K562 (cell line): ENCODE results near the gene CD164. TPM values are rescaled to one million over a fixed set of nuclear protein-coding genes. Genes with fewer than 3 reads are reported as not detected.

Experiments used
- DDX20 ChIP-seq: fragments of 450-650 bp; IDR thresholded peaks from 2 replicates; pipeline ENCODE4 v1.6.1; 2016; ENCODE audit warnings: missing genetic modification characterization, low read depth, mild to moderate bottlenecking, missing compliant biosample characterization, moderate library complexity
- GTF2E2 ChIP-seq: fragments of 200-800 bp; sonication (Bioruptor generic); IDR thresholded peaks from 2 replicates; pipeline ENCODE4 v1.6.1; 2016; ENCODE audit warnings: missing genetic modification characterization, missing compliant biosample characterization
- HMBOX1 ChIP-seq: sonication (generic); IDR thresholded peaks from 2 replicates; pipeline ENCODE4 v1.6.1; 2016
- MCM2 ChIP-seq: fragments of 450-650 bp; IDR thresholded peaks from 2 replicates; pipeline ENCODE4 v1.6.1; 2017; ENCODE audit warnings: low read depth, mild to moderate bottlenecking
- MTA3 ChIP-seq: fragments of 450-650 bp; formaldehyde crosslinking; IDR thresholded peaks from 2 replicates; pipeline ENCODE4 v1.6.1; 2017; ENCODE audit warnings: mild to moderate bottlenecking, borderline replicate concordance
- NR3C1 ChIP-seq: sonication (generic); formaldehyde crosslinking; IDR thresholded peaks from 2 replicates; pipeline ENCODE4 v1.8.1; 2022; ENCODE audit warnings: missing genetic modification reagents
- PBX2 ChIP-seq, 2 experiments: IDR thresholded peaks in 1 of 2; conservative IDR thresholded peaks in 1 of 2; 2 replicates each; pipeline ENCODE4 v1.6.1; 2016; ENCODE audit warnings: low read depth in 2 of 2, mild to moderate bottlenecking in 1 of 2, missing compliant biosample characterization in 1 of 2, missing genetic modification characterization in 1 of 2, moderate library complexity in 1 of 2
- ZNF707 ChIP-seq: fragments of 250-450 bp; sonication (Bioruptor Pico); conservative IDR thresholded peaks from 2 replicates; pipeline ENCODE4 v1.8.0; 2022; ENCODE audit warnings: inconsistent platforms, mild to moderate bottlenecking, moderate library complexity
- polyA plus RNA-seq, 8 experiments: library from polyadenylated mRNA; depleted of rRNA in 4 of 8; stranded (reverse) in 5 of 8; unstranded in 3 of 8; fragments of >200 nt; fragmentation: Nextera tagmentation in 2 of 8; fragmentation: Illumina TruSeq in 1 of 8; extraction: Ambion mirVana in 2 of 8; extraction: Trizol in 1 of 8; gene quantifications; 2 replicates each; pipeline versions ENCODE4 v1.2.1 to v1.2.3, GENCODE V29; 2011 to 2014; ENCODE audit warnings: inconsistent platforms in 1 of 8, missing spikeins in 1 of 8
- total RNA-seq, 7 experiments: library from RNA; depleted of rRNA in 6 of 7; stranded (reverse); fragments of >200 nt in 6 of 7; fragmentation: Illumina TruSeq in 2 of 7; extraction: Trizol in 2 of 7; gene quantifications; 2 replicates each; pipeline versions ENCODE4 v1.2.1 to v1.2.3, GENCODE V29; 2011 to 2021; ENCODE audit warnings: low replicate concordance in 1 of 7
- TF ChIP-seq, protein P1 (sequence below): sonication (generic); formaldehyde crosslinking; IDR thresholded peaks from 2 replicates; pipeline ENCODE4 v1.8.0; 2022; ENCODE audit warnings: mild to moderate bottlenecking, missing genetic modification reagents
- TF ChIP-seq, protein P2 (sequence below): fragments of 450-650 bp; formaldehyde crosslinking; IDR thresholded peaks from 2 replicates; pipeline ENCODE4 v1.4.0; 2020; ENCODE audit warnings: mild to moderate bottlenecking, mixed read lengths
- TF ChIP-seq, protein P3 (sequence below), 2 experiments: fragments of 450-650 bp; IDR thresholded peaks; 2 replicates each; pipeline ENCODE4 v1.6.1; 2018; ENCODE audit warnings: mild to moderate bottlenecking in 2 of 2, low read depth in 1 of 2; ENCODE audit not compliant: partially characterized antibody in 2 of 2

The CD164 gene
- total and polyA plus RNA-seq, 9 of the 15 experiments (the other 6 are each of a cell fraction or from before 2014, with no cell fraction given) = 79.5 to 317 (median 165) TPM

- TF ChIP-seq, protein P1, sequence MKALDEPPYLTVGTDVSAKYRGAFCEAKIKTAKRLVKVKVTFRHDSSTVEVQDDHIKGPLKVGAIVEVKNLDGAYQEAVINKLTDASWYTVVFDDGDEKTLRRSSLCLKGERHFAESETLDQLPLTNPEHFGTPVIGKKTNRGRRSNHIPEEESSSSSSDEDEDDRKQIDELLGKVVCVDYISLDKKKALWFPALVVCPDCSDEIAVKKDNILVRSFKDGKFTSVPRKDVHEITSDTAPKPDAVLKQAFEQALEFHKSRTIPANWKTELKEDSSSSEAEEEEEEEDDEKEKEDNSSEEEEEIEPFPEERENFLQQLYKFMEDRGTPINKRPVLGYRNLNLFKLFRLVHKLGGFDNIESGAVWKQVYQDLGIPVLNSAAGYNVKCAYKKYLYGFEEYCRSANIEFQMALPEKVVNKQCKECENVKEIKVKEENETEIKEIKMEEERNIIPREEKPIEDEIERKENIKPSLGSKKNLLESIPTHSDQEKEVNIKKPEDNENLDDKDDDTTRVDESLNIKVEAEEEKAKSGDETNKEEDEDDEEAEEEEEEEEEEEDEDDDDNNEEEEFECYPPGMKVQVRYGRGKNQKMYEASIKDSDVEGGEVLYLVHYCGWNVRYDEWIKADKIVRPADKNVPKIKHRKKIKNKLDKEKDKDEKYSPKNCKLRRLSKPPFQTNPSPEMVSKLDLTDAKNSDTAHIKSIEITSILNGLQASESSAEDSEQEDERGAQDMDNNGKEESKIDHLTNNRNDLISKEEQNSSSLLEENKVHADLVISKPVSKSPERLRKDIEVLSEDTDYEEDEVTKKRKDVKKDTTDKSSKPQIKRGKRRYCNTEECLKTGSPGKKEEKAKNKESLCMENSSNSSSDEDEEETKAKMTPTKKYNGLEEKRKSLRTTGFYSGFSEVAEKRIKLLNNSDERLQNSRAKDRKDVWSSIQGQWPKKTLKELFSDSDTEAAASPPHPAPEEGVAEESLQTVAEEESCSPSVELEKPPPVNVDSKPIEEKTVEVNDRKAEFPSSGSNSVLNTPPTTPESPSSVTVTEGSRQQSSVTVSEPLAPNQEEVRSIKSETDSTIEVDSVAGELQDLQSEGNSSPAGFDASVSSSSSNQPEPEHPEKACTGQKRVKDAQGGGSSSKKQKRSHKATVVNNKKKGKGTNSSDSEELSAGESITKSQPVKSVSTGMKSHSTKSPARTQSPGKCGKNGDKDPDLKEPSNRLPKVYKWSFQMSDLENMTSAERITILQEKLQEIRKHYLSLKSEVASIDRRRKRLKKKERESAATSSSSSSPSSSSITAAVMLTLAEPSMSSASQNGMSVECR (CRISPR knock-in tag) = no peak
- TF ChIP-seq ZNF707 (no peak), HMBOX1 (peak; percentile 99), GTF2E2 (no peak), NR3C1 (CRISPR knock-in tag) (0 out of 2 replicates have a peak, but pooled peaks have one; percentile 20), MTA3 (0 out of 2 replicates have a peak, but pooled peaks have one; percentile 8), DDX20 (no peak), PBX2 (CRISPR knock-in tag; IDR thresholded peaks at IDR 0.05; ENCODE audit: low read depth) (no peak), PBX2 (tag; conservative IDR thresholded peaks at IDR 0.05; ENCODE audit: low read depth) (no peak), MCM2 (no peak)
- TF ChIP-seq, protein P2, sequence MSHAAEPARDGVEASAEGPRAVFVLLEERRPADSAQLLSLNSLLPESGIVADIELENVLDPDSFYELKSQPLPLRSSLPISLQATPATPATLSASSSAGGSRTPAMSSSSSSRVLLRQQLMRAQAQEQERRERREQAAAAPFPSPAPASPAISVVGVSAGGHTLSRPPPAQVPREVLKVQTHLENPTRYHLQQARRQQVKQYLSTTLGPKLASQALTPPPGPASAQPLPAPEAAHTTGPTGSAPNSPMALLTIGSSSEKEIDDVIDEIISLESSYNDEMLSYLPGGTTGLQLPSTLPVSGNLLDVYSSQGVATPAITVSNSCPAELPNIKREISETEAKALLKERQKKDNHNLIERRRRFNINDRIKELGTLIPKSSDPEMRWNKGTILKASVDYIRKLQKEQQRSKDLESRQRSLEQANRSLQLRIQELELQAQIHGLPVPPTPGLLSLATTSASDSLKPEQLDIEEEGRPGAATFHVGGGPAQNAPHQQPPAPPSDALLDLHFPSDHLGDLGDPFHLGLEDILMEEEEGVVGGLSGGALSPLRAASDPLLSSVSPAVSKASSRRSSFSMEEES (CRISPR knock-in tag) = no peak
- TF ChIP-seq, protein P3, sequence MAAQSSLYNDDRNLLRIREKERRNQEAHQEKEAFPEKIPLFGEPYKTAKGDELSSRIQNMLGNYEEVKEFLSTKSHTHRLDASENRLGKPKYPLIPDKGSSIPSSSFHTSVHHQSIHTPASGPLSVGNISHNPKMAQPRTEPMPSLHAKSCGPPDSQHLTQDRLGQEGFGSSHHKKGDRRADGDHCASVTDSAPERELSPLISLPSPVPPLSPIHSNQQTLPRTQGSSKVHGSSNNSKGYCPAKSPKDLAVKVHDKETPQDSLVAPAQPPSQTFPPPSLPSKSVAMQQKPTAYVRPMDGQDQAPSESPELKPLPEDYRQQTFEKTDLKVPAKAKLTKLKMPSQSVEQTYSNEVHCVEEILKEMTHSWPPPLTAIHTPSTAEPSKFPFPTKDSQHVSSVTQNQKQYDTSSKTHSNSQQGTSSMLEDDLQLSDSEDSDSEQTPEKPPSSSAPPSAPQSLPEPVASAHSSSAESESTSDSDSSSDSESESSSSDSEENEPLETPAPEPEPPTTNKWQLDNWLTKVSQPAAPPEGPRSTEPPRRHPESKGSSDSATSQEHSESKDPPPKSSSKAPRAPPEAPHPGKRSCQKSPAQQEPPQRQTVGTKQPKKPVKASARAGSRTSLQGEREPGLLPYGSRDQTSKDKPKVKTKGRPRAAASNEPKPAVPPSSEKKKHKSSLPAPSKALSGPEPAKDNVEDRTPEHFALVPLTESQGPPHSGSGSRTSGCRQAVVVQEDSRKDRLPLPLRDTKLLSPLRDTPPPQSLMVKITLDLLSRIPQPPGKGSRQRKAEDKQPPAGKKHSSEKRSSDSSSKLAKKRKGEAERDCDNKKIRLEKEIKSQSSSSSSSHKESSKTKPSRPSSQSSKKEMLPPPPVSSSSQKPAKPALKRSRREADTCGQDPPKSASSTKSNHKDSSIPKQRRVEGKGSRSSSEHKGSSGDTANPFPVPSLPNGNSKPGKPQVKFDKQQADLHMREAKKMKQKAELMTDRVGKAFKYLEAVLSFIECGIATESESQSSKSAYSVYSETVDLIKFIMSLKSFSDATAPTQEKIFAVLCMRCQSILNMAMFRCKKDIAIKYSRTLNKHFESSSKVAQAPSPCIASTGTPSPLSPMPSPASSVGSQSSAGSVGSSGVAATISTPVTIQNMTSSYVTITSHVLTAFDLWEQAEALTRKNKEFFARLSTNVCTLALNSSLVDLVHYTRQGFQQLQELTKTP (IDR thresholded peaks at IDR 0.05; ENCODE audit: low read depth in 1 of 2, partially characterized antibody in 2 of 2) = peak in 1 of 2 experiments; percentile 24
Observed at GRCh38 chr6:109381061-109381746, 1.1 kb downstream of the CD164 start (continued).
